ENCODE data around the gene BRI3. TPM values are rescaled to one million over a fixed set of nuclear protein-coding genes. Genes with fewer than 3 reads are reported as not detected.

The BRI3 gene
- total and polyA plus RNA-seq, 12 donors = 50.2 to 379 (median 182) TPM

DNA sequence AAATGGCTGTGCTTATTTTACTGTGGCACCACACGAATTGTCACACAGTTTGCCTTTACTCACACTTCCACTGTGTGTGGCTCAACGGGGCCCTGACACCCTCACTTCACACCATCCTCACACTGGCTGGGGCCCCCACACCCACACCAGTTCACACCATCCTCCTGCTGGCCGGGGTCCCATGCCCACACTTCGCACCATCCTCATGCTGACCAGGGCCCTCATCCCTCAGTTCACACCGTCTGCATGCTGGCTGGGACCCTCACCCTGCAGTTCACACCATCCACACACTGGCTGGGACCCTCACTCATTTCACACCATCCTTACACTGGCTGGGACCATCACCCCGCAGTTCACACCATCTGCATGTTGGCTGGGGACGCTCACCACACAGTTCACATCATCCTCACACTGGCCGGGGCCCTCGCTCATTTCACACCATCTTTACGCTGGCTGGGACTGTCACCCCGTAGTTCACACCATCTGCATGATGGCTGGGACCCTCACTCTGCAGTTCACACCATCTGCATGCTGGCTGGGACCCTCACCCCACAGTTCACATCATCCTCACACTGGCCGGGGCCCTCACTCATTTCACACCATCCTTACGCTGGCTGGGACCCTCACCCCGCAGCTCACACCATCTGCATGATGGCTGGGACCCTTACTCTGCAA is 36.0 kb downstream of the BRI3 start:
- no peak overlapping the region for H3K27ac ChIP-seq
- 90 to 96% (median 94%) methylated on average over 14 of the region's 14 CpGs for whole genome bisulfite sequencing, 4 donors
- H3K4me3 ChIP-seq = no peak overlapping the region
- H3K36me3 ChIP-seq (replicated peaks in 1 of 2) = no peaks in the 10 kb centered on the region
- intact Hi-C loops (cut with DNase I) = no loop called here
- H3K9me3 ChIP-seq (replicated peaks in 1 of 3) = no peaks in the 10 kb centered on the region
- DNase-seq = no peak
- no peak for TF ChIP-seq POLR2A (IDR thresholded peaks at IDR 0.05)
- TF ChIP-seq, protein P1, sequence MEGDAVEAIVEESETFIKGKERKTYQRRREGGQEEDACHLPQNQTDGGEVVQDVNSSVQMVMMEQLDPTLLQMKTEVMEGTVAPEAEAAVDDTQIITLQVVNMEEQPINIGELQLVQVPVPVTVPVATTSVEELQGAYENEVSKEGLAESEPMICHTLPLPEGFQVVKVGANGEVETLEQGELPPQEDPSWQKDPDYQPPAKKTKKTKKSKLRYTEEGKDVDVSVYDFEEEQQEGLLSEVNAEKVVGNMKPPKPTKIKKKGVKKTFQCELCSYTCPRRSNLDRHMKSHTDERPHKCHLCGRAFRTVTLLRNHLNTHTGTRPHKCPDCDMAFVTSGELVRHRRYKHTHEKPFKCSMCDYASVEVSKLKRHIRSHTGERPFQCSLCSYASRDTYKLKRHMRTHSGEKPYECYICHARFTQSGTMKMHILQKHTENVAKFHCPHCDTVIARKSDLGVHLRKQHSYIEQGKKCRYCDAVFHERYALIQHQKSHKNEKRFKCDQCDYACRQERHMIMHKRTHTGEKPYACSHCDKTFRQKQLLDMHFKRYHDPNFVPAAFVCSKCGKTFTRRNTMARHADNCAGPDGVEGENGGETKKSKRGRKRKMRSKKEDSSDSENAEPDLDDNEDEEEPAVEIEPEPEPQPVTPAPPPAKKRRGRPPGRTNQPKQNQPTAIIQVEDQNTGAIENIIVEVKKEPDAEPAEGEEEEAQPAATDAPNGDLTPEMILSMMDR (IDR thresholded peaks at IDR 0.05) = no peak
- H3K4me1 ChIP-seq (replicated peaks in 1 of 2) = no peaks in the 10 kb centered on the region
- no peaks in the 10 kb centered on the region for H3K27me3 ChIP-seq

- TF ChIP-seq, protein P1 (IDR thresholded peaks at IDR 0.05) = no peak
- no peak for TF ChIP-seq POLR2A (IDR thresholded peaks at IDR 0.05)
- H3K4me1 ChIP-seq (replicated peaks in 1 of 2) = no peaks in the 10 kb centered on the region
- H3K36me3 ChIP-seq (replicated peaks in 1 of 2) = no peaks in the 10 kb centered on the region
- intact Hi-C loops (cut with DNase I) = no loop called here
- no peaks in the 10 kb centered on the region for H3K27me3 ChIP-seq
- 86 to 94% (median 90%) methylated on average over 3 to 9 of the region's 9 CpGs for WGBS, 4 donors
- H3K9me3 ChIP-seq (replicated peaks in 1 of 3) = no peaks in the 10 kb centered on the region
- H3K4me3 ChIP-seq = no peak overlapping the region
- DNase-seq = no peak
- H3K27ac ChIP-seq = no peak overlapping the region
Observed at GRCh38 chr7:98319176-98319575, 37.7 kb downstream of the BRI3 start.

- no peak for TF ChIP-seq POLR2A (IDR thresholded peaks at IDR 0.05)
- TF ChIP-seq, protein P1 (IDR thresholded peaks at IDR 0.05) = no peak
- Histone ChIP-seq H3K4me3 (no peak overlapping the region), H3K27ac (no peak overlapping the region), H3K4me1 (replicated peaks in 1 of 2) (no peaks in the 10 kb centered on the region), H3K36me3 (replicated peaks in 1 of 2) (no peaks in the 10 kb centered on the region), H3K9me3 (replicated peaks in 1 of 3) (no peaks in the 10 kb centered on the region), H3K27me3 (no peaks in the 10 kb centered on the region)
- 68 to 74% (median 71%) methylated on average over 9 to 10 of the region's 10 CpGs for whole genome bisulfite sequencing, 4 donors
- DNase-seq = no peak
- intact Hi-C loops (cut with DNase I) = no loop called here
Observed at GRCh38 chr7:98321301-98321700, 39.8 kb downstream of the BRI3 start.

DNA sequence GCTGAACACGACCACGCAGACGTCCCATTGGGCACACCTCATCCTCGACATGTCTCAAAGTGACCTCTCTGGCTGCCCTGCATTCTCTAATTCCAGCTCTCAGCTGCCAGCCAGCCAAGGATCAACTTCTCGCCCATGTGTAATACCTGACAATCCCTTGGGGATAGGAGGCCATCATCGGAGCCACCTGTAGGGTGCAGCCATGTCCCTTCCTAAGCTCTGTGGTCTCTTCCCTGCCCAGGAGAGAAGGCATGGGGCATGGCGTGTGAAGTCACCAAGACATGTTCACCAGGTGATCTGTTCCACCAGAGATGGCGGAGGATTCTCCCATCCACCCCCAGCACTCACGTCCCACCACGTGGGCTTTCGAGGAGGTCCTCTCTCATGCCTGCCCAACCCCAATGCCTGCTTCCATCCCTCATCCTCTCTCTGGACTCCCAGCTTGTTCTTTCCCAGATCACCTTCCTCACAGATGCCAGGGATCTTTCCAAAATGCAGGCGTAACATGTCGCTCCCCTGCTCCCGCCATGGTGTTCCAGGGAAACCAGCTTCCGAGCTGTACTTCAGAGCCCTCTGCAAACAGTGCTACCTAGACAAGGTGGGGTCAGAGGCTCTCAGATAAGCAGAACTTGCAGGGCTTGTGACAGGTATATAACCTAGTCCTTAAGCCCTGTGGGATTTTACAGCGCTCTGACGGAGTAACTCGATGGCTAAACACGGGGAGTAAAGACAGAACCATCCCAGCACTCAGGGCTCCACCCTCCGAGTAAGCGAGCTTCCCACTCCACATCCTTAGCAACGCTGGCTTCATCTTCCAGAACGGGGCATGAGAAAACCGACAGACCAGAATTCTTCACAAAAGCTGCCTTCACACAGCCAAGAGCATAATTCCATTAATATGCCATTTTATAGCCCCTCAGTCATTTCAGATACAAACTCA is 41.1 kb downstream of the BRI3 start:
- DNase-seq = no peak
- H3K4me3 ChIP-seq = no peak overlapping the region
- no peaks in the 10 kb centered on the region for H3K9me3 ChIP-seq (replicated peaks in 1 of 3)
- no peaks in the 10 kb centered on the region for H3K36me3 ChIP-seq (replicated peaks in 1 of 2)
- no peaks in the 10 kb centered on the region for H3K4me1 ChIP-seq (replicated peaks in 1 of 2)
- no peaks in the 10 kb centered on the region for H3K27me3 ChIP-seq
- intact Hi-C loops (cut with DNase I) = no loop called here
- WGBS, 4 donors = 75 to 85% (median 81%) methylated on average over 20 to 24 of the region's 24 CpGs
- TF ChIP-seq, protein P1 (IDR thresholded peaks at IDR 0.05) = no peak
- no peak for TF ChIP-seq POLR2A (IDR thresholded peaks at IDR 0.05)
- H3K27ac ChIP-seq = no peak overlapping the region
